Esophagus squamous epithelium (tissue), 4 donors: ENCODE results near the gene KCNH6.

ENCODE experiments used
- CTCF ChIP-seq, 6 experiments: fragments of 450-650 bp in 4 of 6; fragments of 200-600 bp in 2 of 6; sonication (generic) in 2 of 6; IDR thresholded peaks; one replicate each; pipeline ENCODE4 v1.5.1; 2016 to 2019; ENCODE audit warnings: antibody characterized with exemption in 6 of 6, mild to moderate bottlenecking in 4 of 6, moderate library complexity in 4 of 6
- POLR2A ChIP-seq, 4 donors: fragments of 450-650 bp; IDR thresholded peaks; one replicate each; pipeline ENCODE4 v1.6.1; 2017; ENCODE audit warnings: antibody characterized with exemption in 4 of 4, mild to moderate bottlenecking in 4 of 4, moderate library complexity in 3 of 4

- no peak for TF ChIP-seq CTCF (IDR thresholded peaks at IDR 0.05)
- no peak for TF ChIP-seq POLR2A (IDR thresholded peaks at IDR 0.05)
Observed at GRCh38 chr17:63514974-63515373, 8.2 kb upstream of the KCNH6 start.
